NT2/D1 (cell line): ENCODE results near the gene HSD3B2.

Source experiments
- SUZ12 ChIP-seq: IDR thresholded peaks from 2 replicates; pipeline ENCODE4 v1.6.1; 2011; ENCODE audit not compliant: insufficient read length, insufficient read depth; ENCODE audit errors: extremely low read depth
- YY1 ChIP-seq: IDR thresholded peaks from 2 replicates; pipeline ENCODE4 v1.6.1; 2011; ENCODE audit not compliant: insufficient read length, insufficient read depth
- ZNF274 ChIP-seq: IDR thresholded peaks from 2 replicates; pipeline ENCODE4 v1.6.1; 2011; ENCODE audit warnings: mild to moderate bottlenecking, low read depth, low read length

DNA sequence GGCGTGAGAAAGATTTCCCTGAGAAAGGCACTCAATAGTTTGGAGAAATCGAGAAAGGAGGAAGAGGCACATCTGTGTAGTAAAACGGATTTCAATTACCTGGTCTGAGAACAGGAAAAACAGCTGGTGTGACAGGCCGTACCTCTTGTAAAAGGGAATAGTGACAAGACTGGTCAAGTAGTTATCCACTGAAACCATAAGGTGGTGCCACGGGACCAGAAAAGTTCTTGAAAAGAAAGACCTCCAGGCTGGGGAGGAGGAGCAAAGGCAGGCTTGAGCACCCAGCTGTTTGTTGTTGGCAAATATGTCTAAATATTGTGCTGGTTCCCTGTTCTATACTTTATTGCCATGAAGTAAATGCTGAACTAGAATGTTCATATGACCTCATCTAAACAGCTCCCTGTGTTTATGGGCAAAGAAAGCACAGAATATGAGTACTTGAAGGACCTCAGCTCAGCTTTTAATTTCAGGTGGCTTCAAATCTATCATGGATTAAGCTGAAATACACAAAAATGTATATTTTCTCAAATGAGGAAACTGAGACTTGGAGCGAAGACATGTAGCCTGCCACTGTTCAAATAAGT lies 42.4 kb upstream of the HSD3B2 start:
- TF ChIP-seq YY1 (no peak), SUZ12 (no peak), ZNF274 (no peak)
